ENCODE data around the gene CAP1. TPM values are rescaled to one million over a fixed set of nuclear protein-coding genes. Genes with fewer than 3 reads are reported as not detected.
"Not testable (repeated sequence)": the region's sequence is repeated elsewhere in the genome, so short reads cannot be mapped to it uniquely, and the experiment has no call there.

The CAP1 gene
- polyA plus RNA-seq (ENCODE audit: insufficient read length in 10 of 10) = 100 to 1,000 TPM in 1 of 10 donors, 10 to 100 TPM in 9; 78.2 to 116 (median 91.9) TPM
- long read RNA-seq, donor 1, transcript CAP1-206 (13 exons, 2,217 nt) = major isoform, 8 of 15 reads
- long read RNA-seq, donor 1, partial matches to known transcripts = 0 of 15 reads
- long read RNA-seq, donor 1, other reads (novel, unspliced or antisense) = 0 of 15 reads
- long read RNA-seq, donor 2, transcript CAP1-206 (13 exons, 2,217 nt) = major isoform, 5 of 15 reads
- long read RNA-seq, donor 2, partial matches to known transcripts = 0 of 15 reads
- long read RNA-seq, donor 2, other reads (novel, unspliced or antisense) = 0 of 15 reads
- long read RNA-seq, donor 3 = 0 reads
- long read RNA-seq, donor 4, transcript CAP1-202 (13 exons, 1,496 nt) = major isoform, 5 of 16 reads
- long read RNA-seq, donor 4, transcript CAP1-206 (13 exons, 2,217 nt) = major isoform, 5 of 16 reads
- long read RNA-seq, donor 4, partial matches to known transcripts = 0 of 16 reads
- long read RNA-seq, donor 4, other reads (novel, unspliced or antisense) = 0 of 16 reads
- long read RNA-seq, donor 5, transcript CAP1-203 (13 exons, 3,105 nt) = minor isoform, 5 of 25 reads
- long read RNA-seq, donor 5, transcript CAP1-206 (13 exons, 2,217 nt) = major isoform, 7 of 25 reads
- long read RNA-seq, donor 5, partial matches to known transcripts = 6 of 25 reads
- long read RNA-seq, donor 5, other reads (novel, unspliced or antisense) = 0 of 25 reads
- long read RNA-seq, donor 6, transcript CAP1-206 (13 exons, 2,217 nt) = major isoform, 11 of 22 reads
- long read RNA-seq, donor 6, partial matches to known transcripts = 0 of 22 reads
- long read RNA-seq, donor 6, other reads (novel, unspliced or antisense) = 0 of 22 reads
- long read RNA-seq, donor 7, transcript CAP1-206 (13 exons, 2,217 nt) = major isoform, 9 of 20 reads
- long read RNA-seq, donor 7, partial matches to known transcripts = 5 of 20 reads
- long read RNA-seq, donor 7, other reads (novel, unspliced or antisense) = 0 of 20 reads
- long read RNA-seq, donor 8, transcript CAP1-206 (13 exons, 2,217 nt) = major isoform, 6 of 38 reads
- long read RNA-seq, donor 8, partial matches to known transcripts = 6 of 38 reads
- long read RNA-seq, donor 8, other reads (novel, unspliced or antisense) = 18 of 38 reads
- long read RNA-seq, donor 9, partial matches to known transcripts = 0 of 1 reads
- long read RNA-seq, donor 9, other reads (novel, unspliced or antisense) = 0 of 1 reads

GRCh38 chr1:40040511-40041465, at the start of gene CAP1:
Gene CAP1, plus strand, starts transcription at chr1:40040729. Its CDS starts 18,618 bp downstream, at chr1:40059347.
- peak; percentile 99 to 100 (median 100) for DNase-seq

GRCh38 chr1:39992234-39992633, 48.3 kb upstream of the CAP1 start:
- no peak for DNase-seq

- no peak for DNase-seq
Measured at GRCh38 chr1:39992888-39993287, 47.6 kb upstream of the CAP1 start.

- no peak for DNase-seq
Measured at GRCh38 chr1:39995973-39996393, 44.5 kb upstream of the CAP1 start.

- DNase-seq = no peak
Measured at GRCh38 chr1:39996396-39997004, 44.0 kb upstream of the CAP1 start.

GRCh38 chr1:40001456-40001855, 39.1 kb upstream of the CAP1 start:
- DNase-seq = no peak

- DNase-seq = peak in 1 of 3 donors; percentile 3
Measured at GRCh38 chr1:40003156-40004093, 37.1 kb upstream of the CAP1 start.

- no peak for DNase-seq
Measured at GRCh38 chr1:40004857-40005256, 35.7 kb upstream of the CAP1 start.

GRCh38 chr1:40007481-40008034, 33.0 kb upstream of the CAP1 start:
- DNase-seq = not testable (repeated sequence)

GRCh38 chr1:40011198-40011597, 29.3 kb upstream of the CAP1 start:
- DNase-seq = no peak

- DNase-seq = no peak
Measured at GRCh38 chr1:40014253-40014706, 26.2 kb upstream of the CAP1 start.

- DNase-seq = peak in 1 of 3 donors; percentile 68
Measured at GRCh38 chr1:40014812-40015594, 25.5 kb upstream of the CAP1 start.

GRCh38 chr1:40017951-40018575, 22.5 kb upstream of the CAP1 start:
- DNase-seq = no peak

GRCh38 chr1:40020447-40021085, 20.0 kb upstream of the CAP1 start:
- DNase-seq = no peak

GRCh38 chr1:40023379-40023944, 17.1 kb upstream of the CAP1 start:
- DNase-seq = no peak

- DNase-seq = no peak
Measured at GRCh38 chr1:40024671-40025070, 15.9 kb upstream of the CAP1 start.

All from muscle of back (tissue), 13 donors.